Myometrial cell (primary cell): ENCODE measurements around the gene CDC40. TPM values are rescaled to one million over a fixed set of nuclear protein-coding genes. Genes with fewer than 3 reads are reported as not detected.

ENCODE experiments used
- total RNA-seq: library from RNA; depleted of rRNA; stranded (reverse); fragments of >200 nt; gene quantifications from 2 replicates; pipeline ENCODE4 v1.2.3, GENCODE V29; 2015

The CDC40 gene
- 19.3 and 20.7 TPM in 2 replicates for total RNA-seq

DNA sequence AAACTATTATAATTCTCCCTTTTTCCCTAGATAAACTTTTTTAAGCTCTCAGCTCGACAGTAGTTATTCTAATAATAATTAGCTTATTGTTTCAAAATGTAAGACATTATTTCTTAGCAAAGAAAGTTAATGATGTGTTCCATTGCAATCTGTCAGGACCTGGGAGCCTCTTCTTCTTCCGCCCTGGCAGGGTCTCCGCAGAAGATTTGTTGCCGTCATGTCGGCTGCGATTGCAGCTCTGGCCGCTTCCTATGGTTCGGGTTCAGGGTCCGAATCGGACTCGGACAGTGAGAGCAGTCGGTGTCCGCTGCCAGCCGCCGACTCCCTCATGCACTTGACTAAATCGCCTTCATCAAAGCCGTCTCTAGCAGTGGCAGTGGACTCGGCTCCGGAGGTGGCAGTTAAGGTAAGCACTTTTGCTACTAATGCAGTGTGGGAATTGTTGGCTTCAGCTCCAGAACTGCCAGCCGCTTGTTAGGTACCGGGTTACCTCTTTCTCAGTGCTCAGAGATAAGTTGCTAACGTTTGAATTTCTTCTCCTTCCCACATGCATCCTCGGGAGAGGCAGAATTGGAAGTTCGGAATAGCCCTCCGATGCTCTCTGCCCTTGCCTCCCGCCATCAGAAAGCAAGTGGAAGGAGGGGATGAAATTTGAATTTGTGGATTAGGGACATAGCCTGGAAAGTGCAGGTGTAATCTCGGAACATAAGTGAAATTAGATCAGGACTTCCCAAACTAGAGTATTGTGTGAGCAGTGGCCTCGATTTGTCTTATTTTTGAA is at the start of gene CDC40:
CDC40 (plus strand) TSS at position 200 of the 781 bp plus-strand sequence; CDS start at position 218, 18 bp downstream.

DNA sequence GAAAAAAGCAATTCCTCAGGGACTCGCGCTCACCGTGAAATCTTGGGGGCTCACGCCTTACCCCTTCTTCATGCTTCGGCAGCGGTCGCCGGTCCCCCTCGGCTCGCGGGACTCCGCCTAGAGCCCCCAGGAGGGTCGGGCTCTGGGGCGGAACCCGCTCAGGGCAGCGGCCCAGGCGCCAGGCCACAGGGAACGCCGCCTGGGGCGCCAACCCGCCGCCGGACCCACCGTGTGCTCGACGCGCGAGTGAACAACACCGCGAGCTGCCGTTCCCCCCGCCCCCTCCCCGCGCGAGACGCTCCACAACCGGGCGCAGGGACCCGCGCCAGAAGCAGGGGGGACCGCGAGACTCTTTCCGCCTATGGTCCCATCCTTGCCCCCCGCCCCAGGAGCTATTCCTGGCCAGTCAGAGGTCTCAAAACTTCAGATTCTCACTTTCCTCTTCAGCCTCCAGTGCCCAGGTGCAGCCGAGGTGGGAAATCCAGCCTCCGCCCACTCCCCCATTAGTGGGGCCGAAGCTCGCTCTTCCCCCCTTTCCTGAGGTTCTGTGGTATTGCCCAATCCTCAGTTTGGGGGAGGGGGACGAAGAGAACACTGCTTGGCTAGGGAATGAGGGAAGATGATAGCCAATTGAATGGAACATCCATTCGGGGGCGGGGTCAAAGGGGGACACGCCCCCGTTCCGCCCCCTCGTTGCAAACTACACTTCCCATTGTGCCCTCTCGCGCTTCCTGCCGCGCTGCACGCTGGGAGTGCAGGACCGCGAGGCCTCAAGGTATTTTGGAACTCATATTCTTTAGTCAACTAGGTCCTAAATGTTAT is 610 bp upstream of the CDC40 start, which contains the start of gene WASF1:
WASF1 (minus strand) TSS at position 265 of the 822 bp plus-strand sequence. CDS start 52,069 bp downstream, outside the sequence.

Other genes with a start within 250 kb of the CDC40 start
- not detected in 2 replicates for gene GPR6, start 202.1 kb upstream of the CDC40 start, total RNA-seq
- 4.6 and 9.7 TPM in 2 replicates for gene WASF1, start 757 bp upstream of the CDC40 start, total RNA-seq
- gene METTL24, start 177.9 kb downstream of the CDC40 start, total RNA-seq, result not detected in 2 replicates
- gene DDO, start 235.1 kb downstream of the CDC40 start, total RNA-seq, result 1.7 and 2.1 TPM in 2 replicates